A549 (cell line): Measurements from ENCODE around the gene COPS4. TPM values are rescaled to one million over a fixed set of nuclear protein-coding genes. Genes with fewer than 3 reads are reported as not detected.
"Not testable (repeated sequence)": the region's sequence is repeated elsewhere in the genome, so short reads cannot be mapped to it uniquely, and the experiment has no call there.

ENCODE experiments used
- ATAC-seq, 2 experiments: fragments of 200-7000 bp in 1 of 2; fragments of >200 bp in 1 of 2; cut with Nextera tagmentation in 1 of 2; cut with Tn5 transposase in 1 of 2; 3 replicates each; pipeline versions ENCODE4 v1.8.0 to v1.9.1; 2018 to 2020; ENCODE audit warnings: mild to moderate bottlenecking in 1 of 2, moderate library complexity in 1 of 2
- CTCF ChIA-PET: fragments of 300-600 bp; sonication (Branson Sonifier 250); formaldehyde crosslinking; extraction: SDS; loops from one replicate; lab custom pipeline; 2021; ENCODE audit warnings: antibody characterized with exemption, inconsistent platforms; lab: Yijun Ruan, JAX
- POLR2A ChIA-PET: fragments of 350-600 bp; formaldehyde crosslinking; extraction: SDS; loops from one replicate; lab custom pipeline; 2021; ENCODE audit warnings: antibody characterized with exemption, inconsistent platforms; lab: Yijun Ruan, JAX
- DNase-seq, 2 experiments: peaks; one replicate each; pipeline versions ENCODE4 v3.0.0 to v3.0.0-alpha.2; 2011 to 2016; ENCODE audit warnings: low read depth in 1 of 2, low spot score in 1 of 2
- FAIRE-seq: peaks from 2 replicates; lab custom pipeline; 2011; peaks lifted over from hg19 to GRCh38; lab: Jason Lieb, UNC
- H3K27ac ChIP-seq, 2 experiments: fragments of >200 bp; sonication (Bioruptor Twin); formaldehyde crosslinking; 3 replicates each; pipeline ENCODE4 v1.5.1; 2016 to 2017
- H3K4me1 ChIP-seq: fragments of >200 bp; sonication (Bioruptor Twin); formaldehyde crosslinking; 3 replicates; pipeline ENCODE4 v1.6.1; 2016
- H3K4me2 ChIP-seq: fragments of >200 bp; sonication (Bioruptor Twin); formaldehyde crosslinking; 3 replicates; pipeline ENCODE4 v1.6.1; 2016
- H3K4me3 ChIP-seq: fragments of >200 bp; sonication (Bioruptor Twin); formaldehyde crosslinking; 3 replicates; pipeline ENCODE4 v1.5.1; 2016
- H3K9me3 ChIP-seq: fragments of >200 bp; sonication (Bioruptor Twin); formaldehyde crosslinking; 3 replicates; pipeline ENCODE4 v1.6.1; 2016
- ATOH8 ChIP-seq: fragments of 250-450 bp; sonication (Bioruptor Pico); IDR thresholded peaks from 2 replicates; pipeline ENCODE4 v1.5.0; 2020; ENCODE audit warnings: low read depth, mild to moderate bottlenecking, moderate library complexity
- CBX2 ChIP-seq: fragments of 200-600 bp; sonication (generic); IDR thresholded peaks from 2 replicates; pipeline ENCODE4 v1.6.1; 2016; ENCODE audit warnings: low read depth, mild to moderate bottlenecking, borderline replicate concordance
- CTCF ChIP-seq: fragments of >200 bp; sonication (Bioruptor Twin); formaldehyde crosslinking; IDR thresholded peaks from 3 replicates; pipeline ENCODE4 v1.5.1; 2016
- EP300 ChIP-seq, 2 experiments: fragments of >200 bp; sonication (Bioruptor Twin); formaldehyde crosslinking; IDR thresholded peaks; 2 replicates in 1 of 2; 3 replicates in 1 of 2; pipeline ENCODE4 v1.6.1; 2016 to 2017
- ESRRA ChIP-seq: fragments of 150-350 bp; IDR thresholded peaks from 2 replicates; pipeline ENCODE4 v1.6.1; 2014; ENCODE audit warnings: mild to moderate bottlenecking, low read length, borderline replicate concordance
- FOSL2 ChIP-seq, 2 experiments: fragments of 450-650 bp in 1 of 2; fragments of >200 bp in 1 of 2; sonication (Bioruptor Twin) in 1 of 2; formaldehyde crosslinking; IDR thresholded peaks; 2 replicates each; pipeline versions ENCODE4 v1.5.0 to v1.6.1; 2016 to 2020; ENCODE audit warnings: mild to moderate bottlenecking in 1 of 2, moderate library complexity in 1 of 2
- HDAC2 ChIP-seq: fragments of 200-600 bp; sonication (generic); IDR thresholded peaks from 2 replicates; pipeline ENCODE4 v1.6.1; 2016
- MAZ ChIP-seq: fragments of 150-350 bp; IDR thresholded peaks from 2 replicates; pipeline ENCODE4 v1.6.1; 2014; ENCODE audit warnings: antibody characterized with exemption, low read depth, low read length, borderline replicate concordance
- MYC ChIP-seq: IDR thresholded peaks from 2 replicates; pipeline ENCODE4 v1.6.1; 2012; ENCODE audit warnings: mild to moderate bottlenecking, inconsistent platforms, low read length, improper control_type of control experiment, borderline replicate concordance
- NFE2L2 ChIP-seq: fragments of 150-350 bp; conservative IDR thresholded peaks from 2 replicates; pipeline ENCODE4 v1.6.1; 2014; ENCODE audit warnings: low read length
- POLR2AphosphoS2 ChIP-seq: conservative IDR thresholded peaks from 2 replicates; pipeline ENCODE4 v1.6.1; 2012; ENCODE audit warnings: low read length, improper control_type of control experiment, inconsistent platforms
- RAD21 ChIP-seq, 2 experiments: fragments of >200 bp in 1 of 2; sonication (Bioruptor Twin) in 1 of 2; formaldehyde crosslinking in 1 of 2; IDR thresholded peaks in 1 of 2; conservative IDR thresholded peaks in 1 of 2; 2 replicates in 1 of 2; 3 replicates in 1 of 2; pipeline ENCODE4 v1.6.1; 2012 to 2018; ENCODE audit warnings: inconsistent platforms in 1 of 2
- SMC3 ChIP-seq: fragments of >200 bp; sonication (Bioruptor Twin); formaldehyde crosslinking; IDR thresholded peaks from 3 replicates; pipeline ENCODE4 v1.6.1; 2018; ENCODE audit warnings: inconsistent platforms
- TFCP2L1 ChIP-seq: fragments of 250-450 bp; sonication (Bioruptor Pico); IDR thresholded peaks from 2 replicates; pipeline ENCODE4 v1.5.0; 2021; ENCODE audit warnings: mild to moderate bottlenecking
- TP53 ChIP-seq: fragments of 250-450 bp; sonication (Bioruptor Pico); IDR thresholded peaks from 2 replicates; pipeline ENCODE4 v1.5.0; 2021; ENCODE audit warnings: mild to moderate bottlenecking, moderate library complexity
- ZNF302 ChIP-seq: fragments of 250-450 bp; sonication (Bioruptor Pico); IDR thresholded peaks from 2 replicates; pipeline ENCODE4 v1.9.0; 2021; ENCODE audit warnings: inconsistent platforms, mild to moderate bottlenecking, moderate library complexity
- ZSCAN20 ChIP-seq: fragments of 250-450 bp; sonication (Bioruptor Pico); IDR thresholded peaks from 2 replicates; pipeline ENCODE4 v1.8.0; 2022; ENCODE audit warnings: mild to moderate bottlenecking, moderate library complexity
- WGBS: methylation state at CpG from one replicate; pipeline ENCODE4 v1.1.6; 2017; ENCODE audit errors: missing lambda C conversion rate; 5-methylcytosine and 5-hydroxymethylcytosine counted together
- polyA plus RNA-seq, 4 experiments: library from polyadenylated mRNA; depleted of rRNA in 3 of 4; stranded (reverse); fragments of >200 nt; fragmentation: RNase III in 1 of 4; extraction: RNeasy Plus Mini Kit Qiagen cat#74134 plus additional on column Dnase treatment in 1 of 4; gene quantifications; 2 replicates in 3 of 4; 3 replicates in 1 of 4; pipeline ENCODE4 v1.2.3, GENCODE V29; 2011 to 2017
- TF ChIP-seq, protein P1 (sequence below): fragments of 150-350 bp; IDR thresholded peaks from 2 replicates; pipeline ENCODE4 v1.6.1; 2014; ENCODE audit warnings: low read depth, mild to moderate bottlenecking, low read length
- TF ChIP-seq, protein P2 (sequence below): IDR thresholded peaks from 2 replicates; pipeline ENCODE4 v1.6.1; 2012; ENCODE audit warnings: low read depth, borderline replicate concordance
- TF ChIP-seq, protein P3 (sequence below): fragments of >200 bp; sonication (Bioruptor Twin); formaldehyde crosslinking; IDR thresholded peaks from 3 replicates; pipeline ENCODE4 v1.6.1; 2016

Gene COPS4
- polyA plus RNA-seq, 2 of the 4 experiments (the other 2 are of a cell fraction), result 36.5 to 36.8 TPM

DNA sequence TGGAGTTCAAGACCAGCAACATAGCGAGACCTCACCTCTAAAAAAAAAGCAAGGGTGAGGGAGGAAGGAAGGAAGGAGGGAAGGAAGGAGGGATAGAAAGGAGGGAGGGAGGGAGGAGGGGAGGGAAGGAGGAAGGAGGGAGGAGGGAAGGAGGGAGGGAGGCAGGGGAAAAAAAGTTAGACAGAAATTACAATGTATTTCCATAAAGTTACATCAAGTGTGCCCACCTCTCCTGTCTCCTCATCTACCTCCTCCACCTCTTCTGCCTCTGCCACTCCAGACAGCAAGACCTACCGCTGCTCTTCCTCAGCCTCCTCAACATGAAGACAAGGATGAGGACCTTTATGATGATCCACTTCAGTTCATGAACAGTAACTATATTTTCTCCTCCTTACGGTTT, 32.7 kb upstream of the COPS4 start:
- Histone ChIP-seq H3K27ac (no peak overlapping the region), H3K4me1 (no peaks in the 10 kb centered on the region)
- CTCF ChIA-PET, result interaction anchor here (1.8 kb wide), 1 partner anchor 9 kb away, joined by 4 read pairs; the partner anchor contains the start of gene LIN54
- no peak for DNase-seq
- no peak for TF ChIP-seq ESRRA
- TF ChIP-seq, protein P1, sequence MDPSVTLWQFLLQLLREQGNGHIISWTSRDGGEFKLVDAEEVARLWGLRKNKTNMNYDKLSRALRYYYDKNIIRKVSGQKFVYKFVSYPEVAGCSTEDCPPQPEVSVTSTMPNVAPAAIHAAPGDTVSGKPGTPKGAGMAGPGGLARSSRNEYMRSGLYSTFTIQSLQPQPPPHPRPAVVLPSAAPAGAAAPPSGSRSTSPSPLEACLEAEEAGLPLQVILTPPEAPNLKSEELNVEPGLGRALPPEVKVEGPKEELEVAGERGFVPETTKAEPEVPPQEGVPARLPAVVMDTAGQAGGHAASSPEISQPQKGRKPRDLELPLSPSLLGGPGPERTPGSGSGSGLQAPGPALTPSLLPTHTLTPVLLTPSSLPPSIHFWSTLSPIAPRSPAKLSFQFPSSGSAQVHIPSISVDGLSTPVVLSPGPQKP, result no peak
- no peak for TF ChIP-seq FOSL2 (IDR thresholded peaks at IDR 0.05)
- no peak for TF ChIP-seq FOSL2 (CRISPR knock-in tag; IDR thresholded peaks at IDR 0.05)
- no peak for TF ChIP-seq TFCP2L1 (CRISPR knock-in tag)
- TF ChIP-seq, protein P2, sequence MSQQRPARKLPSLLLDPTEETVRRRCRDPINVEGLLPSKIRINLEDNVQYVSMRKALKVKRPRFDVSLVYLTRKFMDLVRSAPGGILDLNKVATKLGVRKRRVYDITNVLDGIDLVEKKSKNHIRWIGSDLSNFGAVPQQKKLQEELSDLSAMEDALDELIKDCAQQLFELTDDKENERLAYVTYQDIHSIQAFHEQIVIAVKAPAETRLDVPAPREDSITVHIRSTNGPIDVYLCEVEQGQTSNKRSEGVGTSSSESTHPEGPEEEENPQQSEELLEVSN, result no peak
- no peak for TF ChIP-seq ZNF302
- TF ChIP-seq ATOH8 (CRISPR knock-in tag), result no peak
- no peak for TF ChIP-seq EP300 (IDR thresholded peaks at IDR 0.05)
- no peak for TF ChIP-seq HDAC2
- TF ChIP-seq TP53 (CRISPR knock-in tag), result no peak
- TF ChIP-seq CTCF, result no peak
- TF ChIP-seq, protein P3, sequence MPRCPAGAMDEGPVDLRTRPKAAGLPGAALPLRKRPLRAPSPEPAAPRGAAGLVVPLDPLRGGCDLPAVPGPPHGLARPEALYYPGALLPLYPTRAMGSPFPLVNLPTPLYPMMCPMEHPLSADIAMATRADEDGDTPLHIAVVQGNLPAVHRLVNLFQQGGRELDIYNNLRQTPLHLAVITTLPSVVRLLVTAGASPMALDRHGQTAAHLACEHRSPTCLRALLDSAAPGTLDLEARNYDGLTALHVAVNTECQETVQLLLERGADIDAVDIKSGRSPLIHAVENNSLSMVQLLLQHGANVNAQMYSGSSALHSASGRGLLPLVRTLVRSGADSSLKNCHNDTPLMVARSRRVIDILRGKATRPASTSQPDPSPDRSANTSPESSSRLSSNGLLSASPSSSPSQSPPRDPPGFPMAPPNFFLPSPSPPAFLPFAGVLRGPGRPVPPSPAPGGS, result no peak
- no peak for TF ChIP-seq MAZ
- no peak for TF ChIP-seq CBX2
- TF ChIP-seq, all 56 proteins: peak for 0
- POLR2A ChIA-PET, result no interaction called here
- Histone ChIP-seq H3K4me3 (no peak overlapping the region), H3K4me2 (no peak overlapping the region), H3K9me3 (no peaks in the 10 kb centered on the region)
- FAIRE-seq (no peak), ATAC-seq (no peak)
- 79% methylated on average over 3 of the region's 3 CpGs for WGBS

DNA sequence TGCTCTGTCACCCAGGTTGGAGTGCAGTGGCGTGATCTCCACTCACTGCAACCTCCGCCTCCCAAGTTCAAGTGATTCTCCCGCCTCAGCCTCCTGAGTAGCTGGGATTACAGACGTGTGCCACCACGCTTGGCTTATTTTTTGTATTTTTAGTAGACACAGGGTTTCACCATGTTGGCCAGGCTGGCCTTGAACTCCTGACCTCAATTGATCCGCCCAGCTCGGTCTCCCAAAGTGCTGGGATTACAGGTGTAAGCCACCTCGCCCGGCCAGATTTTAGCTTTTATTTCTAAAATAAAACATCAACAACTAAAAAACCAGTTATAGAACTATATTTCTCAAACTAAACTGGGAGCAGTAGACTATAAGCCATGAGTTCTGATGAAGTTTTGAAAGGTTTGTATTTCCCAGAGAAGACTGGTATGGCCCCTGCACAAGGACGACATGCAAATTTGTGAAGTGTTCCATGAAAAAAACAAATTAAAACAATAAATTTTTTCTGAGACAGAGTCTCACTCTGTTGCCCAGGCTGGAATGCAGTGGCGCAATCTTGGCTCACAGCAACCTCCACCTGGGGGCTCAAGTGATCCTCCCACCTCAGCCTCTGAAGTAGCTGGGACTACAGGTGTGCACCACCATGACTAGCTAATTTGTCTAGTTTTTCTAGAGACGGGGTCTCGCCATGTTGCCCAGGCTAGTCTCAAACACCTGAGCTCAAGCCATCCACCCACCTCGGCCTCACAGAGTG, 31.8 kb upstream of the COPS4 start:
- CTCF ChIA-PET, H3K4me3 ChIP-seq, H3K27ac ChIP-seq, H3K4me1 ChIP-seq, H3K9me3 ChIP-seq, FAIRE-seq, POLR2A ChIA-PET, DNase-seq, ATAC-seq, H3K4me2 ChIP-seq: not testable (repeated sequence)
- whole genome bisulfite sequencing, result 90% methylated on average over 14 of the region's 14 CpGs

- 71% methylated on average over 3 of the region's 3 CpGs for WGBS
- peak overlapping the region; percentile 79 for H3K4me2 ChIP-seq
- CTCF ChIA-PET, result no interaction called here
- no peak for ATAC-seq
- peak overlapping the region; percentile 90 to 96; a peak in 5 of 6 replicates for H3K27ac ChIP-seq
- FAIRE-seq, result no peak
- H3K9me3 ChIP-seq, result no peaks in the 10 kb centered on the region
- H3K4me3 ChIP-seq, result peak overlapping the region; percentile 80
- POLR2A ChIA-PET, result interaction anchor here (1.1 kb wide), 1 partner anchor 25 kb away, joined by 5 read pairs; the partner anchor contains the start of gene COPS4
- H3K4me1 ChIP-seq, result peaks cover 23% of the 10 kb centered on the region
- no peak for DNase-seq
- TF ChIP-seq POLR2AphosphoS2, result no peak
- no peak for TF ChIP-seq ZSCAN20 (CRISPR knock-in tag)
- no peak for TF ChIP-seq CTCF
- TF ChIP-seq MAZ, result no peak
- TF ChIP-seq NFE2L2, result no peak
- no peak for TF ChIP-seq SMC3
- TF ChIP-seq MYC, result no peak
- TF ChIP-seq TFCP2L1 (CRISPR knock-in tag), result no peak
- TF ChIP-seq ATOH8 (CRISPR knock-in tag), result no peak
- TF ChIP-seq RAD21 (conservative IDR thresholded peaks at IDR 0.05 in 1 of 2, IDR thresholded peaks at IDR 0.05 in 1 of 2), result no peak
- TF ChIP-seq, protein P1, result no peak
Observed at GRCh38 chr4:83009529-83009928, 25.5 kb upstream of the COPS4 start.
